GM19463 (cell line): Measurements from ENCODE around the gene FREM2.

Experiments
- ATAC-seq: cut with Tn5 transposase; IDR thresholded peaks from one replicate; pipeline ENCODE4 v1.9.1; 2021; ENCODE audit warnings: mild to moderate bottlenecking, moderate library complexity; ENCODE audit not compliant: unreplicated experiment

The FREM2 gene

DNA sequence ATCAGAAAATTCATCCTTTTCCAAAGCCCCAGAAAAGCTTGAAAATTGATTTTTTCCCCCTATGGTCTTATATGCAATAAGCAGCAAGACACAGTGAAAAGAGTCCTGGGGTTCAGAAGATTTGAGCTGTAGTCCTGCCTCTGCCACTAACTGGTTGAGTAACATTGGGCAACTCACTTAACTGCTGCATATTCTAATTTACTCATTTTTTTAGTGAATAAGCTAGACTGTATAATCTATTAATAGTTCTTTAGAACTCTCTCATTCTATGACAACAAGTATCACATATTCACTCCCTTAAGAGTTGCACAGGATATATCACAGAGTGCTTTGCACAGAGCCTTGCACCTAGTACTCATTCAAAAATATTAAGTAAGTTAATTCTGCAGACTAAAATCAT lies 192.9 kb downstream of the FREM2 start:
- no peak for ATAC-seq

DNA sequence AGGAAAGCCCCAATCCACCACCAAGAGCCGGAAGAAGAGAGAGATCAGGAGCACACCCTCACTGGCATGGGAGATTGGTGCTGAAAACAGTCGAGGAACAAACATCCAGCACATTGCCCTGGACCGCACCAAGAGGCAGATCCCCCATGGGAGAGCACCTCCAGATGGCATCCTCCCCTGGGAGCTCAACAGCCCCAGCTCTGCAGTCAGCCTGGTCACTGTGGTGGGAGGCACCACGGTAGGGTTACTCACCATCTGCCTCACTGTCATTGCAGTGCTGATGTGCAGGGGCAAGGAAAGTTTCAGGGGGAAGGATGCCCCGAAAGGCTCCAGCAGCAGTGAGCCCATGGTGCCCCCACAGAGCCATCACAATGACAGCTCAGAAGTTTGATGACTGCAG lies 193.5 kb downstream of the FREM2 start:
- ATAC-seq: no peak

DNA sequence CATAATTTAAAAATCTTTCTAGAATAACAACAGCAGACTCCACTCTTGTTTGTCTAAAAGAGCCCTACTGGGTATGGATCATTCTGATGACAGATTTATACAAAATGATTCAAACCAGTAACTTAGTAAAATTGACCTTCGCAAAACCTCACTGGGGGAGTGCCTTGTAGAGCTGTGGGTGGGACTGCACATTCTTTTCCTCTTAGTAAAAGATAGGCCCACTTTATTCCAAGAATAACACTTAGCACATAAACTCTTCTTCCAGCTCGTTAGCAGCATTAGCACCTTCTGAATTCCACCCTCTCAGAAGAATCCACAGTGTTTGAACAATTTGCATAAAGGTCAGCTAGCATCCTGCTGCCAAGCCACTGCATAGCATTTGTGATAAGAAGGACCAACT lies 196.9 kb downstream of the FREM2 start:
- no peak for ATAC-seq

DNA sequence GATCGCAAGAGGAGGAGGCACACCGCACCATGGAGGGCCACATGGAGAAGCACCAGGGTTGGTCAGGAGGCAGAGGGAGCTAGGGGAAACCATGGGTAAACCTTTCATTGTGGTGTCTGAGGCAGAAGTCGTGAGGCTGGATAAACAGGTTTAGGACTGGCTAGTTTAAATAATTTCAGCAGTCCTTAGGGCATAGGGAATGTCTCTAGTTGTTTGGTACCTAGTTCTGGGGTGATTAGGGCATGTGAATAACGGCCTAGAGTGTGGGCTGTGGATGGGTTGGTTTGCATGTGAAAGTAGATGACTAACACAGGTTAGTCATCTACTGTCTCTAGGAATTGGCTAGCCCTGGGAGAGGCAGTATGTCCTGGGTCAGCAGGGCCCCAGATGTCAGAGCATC lies 201.4 kb downstream of the FREM2 start:
- ATAC-seq: peak; percentile 66

DNA sequence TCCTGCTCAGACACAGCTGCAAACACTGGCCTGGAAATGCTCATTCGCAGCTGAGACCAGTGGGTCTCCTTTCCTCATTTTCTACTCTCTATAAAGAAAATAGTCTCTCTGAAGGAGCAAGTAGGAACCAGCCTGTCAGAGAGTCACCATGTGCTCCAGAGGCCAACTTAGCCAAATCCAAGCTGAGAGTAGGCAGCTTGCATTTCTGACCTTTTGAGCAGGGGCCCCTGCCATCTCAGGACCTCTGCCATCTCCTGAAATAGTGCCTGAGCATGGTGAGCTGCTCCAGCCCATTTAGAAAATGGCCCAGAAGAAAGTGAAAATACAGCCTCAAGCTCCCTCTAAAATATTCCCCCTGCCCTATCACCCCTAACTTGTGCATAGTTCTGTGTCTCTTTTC lies 208.2 kb downstream of the FREM2 start:
- no peak for ATAC-seq

DNA sequence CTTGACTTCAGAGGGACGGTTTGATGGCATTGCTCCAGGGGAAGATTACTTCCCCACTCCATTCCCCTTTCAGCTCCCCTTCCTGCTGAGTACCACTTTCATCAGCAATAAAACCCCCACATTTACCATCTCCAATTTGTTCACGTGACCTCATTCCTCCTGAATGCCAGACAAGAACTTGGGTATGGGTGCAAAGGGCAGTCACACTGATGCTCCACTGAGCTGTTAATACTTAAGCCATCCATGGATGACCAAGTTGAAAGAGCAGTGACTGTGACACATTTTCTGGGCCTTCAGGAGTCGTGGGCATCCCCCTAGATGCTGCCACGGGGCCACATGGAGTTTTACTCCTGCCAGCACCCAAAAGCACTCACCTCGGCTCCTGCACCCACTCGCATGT lies 210.6 kb downstream of the FREM2 start:
- no peak for ATAC-seq

DNA sequence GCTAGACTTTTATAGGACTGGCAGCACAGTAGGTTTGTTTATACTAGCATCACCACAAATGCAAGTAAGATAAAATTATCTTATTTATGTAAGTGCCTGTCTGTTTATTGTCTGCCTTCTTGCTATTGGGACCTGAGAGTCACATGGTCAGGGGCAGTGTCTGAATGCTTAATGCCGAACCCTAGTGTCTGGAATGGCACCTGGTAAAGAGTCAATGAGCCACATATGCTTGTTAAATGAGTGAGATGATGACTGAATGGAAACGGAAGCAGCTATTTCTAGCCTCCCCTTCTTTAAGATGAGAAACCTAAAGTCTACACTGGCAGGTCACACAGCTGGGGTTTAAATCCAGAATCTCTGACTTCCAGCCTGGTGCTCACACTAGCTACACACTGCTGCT lies 211.6 kb downstream of the FREM2 start:
- no peak for ATAC-seq

DNA sequence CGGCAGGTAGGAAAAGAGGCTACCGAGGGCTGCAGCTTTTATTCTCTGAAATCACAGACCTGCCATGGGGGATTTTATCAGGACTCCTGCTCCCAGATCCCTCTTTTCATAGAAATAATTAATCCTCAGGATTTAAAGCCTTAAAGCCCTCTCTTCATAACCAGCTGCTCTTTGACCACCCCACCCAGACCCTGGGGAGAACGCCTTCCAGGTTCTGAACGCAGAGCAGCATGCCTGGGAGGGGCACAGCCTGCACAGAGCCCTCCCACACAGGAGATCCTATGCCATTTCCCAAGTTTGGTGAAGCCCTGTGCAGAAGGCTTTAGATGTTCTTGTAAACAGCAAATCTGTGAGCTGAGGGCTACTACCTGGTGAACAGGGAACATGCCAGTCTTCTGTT lies 212.7 kb downstream of the FREM2 start:
- ATAC-seq: no peak

DNA sequence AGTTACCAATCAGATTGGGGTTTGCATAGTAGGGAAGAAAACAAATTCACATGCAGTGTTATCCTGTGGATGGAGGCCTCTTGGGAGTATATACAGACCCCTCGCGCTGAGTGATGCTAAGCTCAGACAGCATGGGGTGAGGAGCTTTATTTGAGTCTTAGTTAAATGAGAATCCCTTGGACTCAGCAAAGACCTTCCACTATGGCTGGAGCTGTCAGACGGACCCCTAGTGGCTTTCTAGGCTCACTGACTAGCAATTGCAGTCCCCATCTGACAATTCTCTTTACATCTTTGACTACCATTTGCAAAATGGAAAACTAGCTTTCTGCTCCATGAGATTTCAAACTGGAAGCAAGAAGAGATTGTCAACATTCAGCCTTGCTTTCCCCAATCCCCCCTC lies 213.3 kb downstream of the FREM2 start:
- ATAC-seq: no peak

DNA sequence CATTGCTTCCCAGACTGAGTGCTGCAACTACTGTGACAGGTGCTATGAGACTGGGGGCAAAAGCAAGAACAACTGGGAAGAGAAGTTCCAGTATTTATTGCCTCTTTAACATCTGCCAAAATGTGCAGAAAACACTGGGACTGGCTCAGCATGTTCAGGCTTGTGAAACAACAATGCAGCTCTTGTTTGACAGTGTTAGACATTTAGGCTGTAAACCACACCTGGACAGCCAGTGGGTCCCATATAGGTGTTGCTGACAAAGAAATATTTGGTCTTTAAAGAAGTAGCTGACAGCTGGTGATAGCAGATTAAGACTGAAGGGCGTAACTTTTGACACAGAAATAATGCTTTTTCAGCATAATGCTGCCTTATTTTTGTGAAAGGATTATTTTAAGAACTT lies 215.7 kb downstream of the FREM2 start:
- ATAC-seq: no peak

DNA sequence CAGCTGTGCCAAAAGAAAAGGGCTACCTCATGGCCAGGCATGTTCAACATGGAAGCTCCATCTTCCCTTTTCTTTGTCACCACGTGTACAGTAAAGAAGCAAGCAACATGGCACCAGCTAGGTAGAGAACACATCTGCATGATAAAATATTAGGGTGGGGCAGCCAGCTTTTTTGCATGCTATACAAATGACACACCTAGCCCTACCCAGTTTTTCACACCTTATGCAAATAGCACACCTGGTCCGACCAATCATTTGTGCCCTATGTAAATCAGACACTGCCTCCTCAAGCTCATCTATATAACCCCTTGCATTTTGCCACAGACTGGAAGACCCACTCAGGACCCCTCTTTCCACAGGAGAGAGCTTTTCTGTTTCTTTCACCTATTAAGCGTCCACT lies 218.2 kb downstream of the FREM2 start:
- ATAC-seq: no peak

DNA sequence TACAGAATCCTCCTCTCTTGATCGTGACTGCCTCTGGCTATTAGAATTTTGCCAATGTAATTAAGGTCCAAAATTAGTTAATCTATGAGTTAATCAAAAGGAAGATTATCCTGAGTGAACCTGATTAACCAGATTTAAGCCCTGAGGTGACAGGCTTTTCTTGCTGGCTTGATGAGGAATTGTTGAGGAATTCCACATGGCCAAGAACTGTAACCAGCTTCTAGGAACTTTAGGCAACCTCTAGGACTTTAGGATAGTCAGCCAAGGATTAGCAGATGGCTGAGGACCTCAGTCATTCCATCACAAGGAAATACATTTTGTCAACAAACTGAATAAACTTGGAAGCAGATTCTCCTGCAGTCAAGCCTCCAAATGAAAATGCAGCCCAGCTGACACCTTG lies 219.0 kb downstream of the FREM2 start:
- no peak for ATAC-seq

DNA sequence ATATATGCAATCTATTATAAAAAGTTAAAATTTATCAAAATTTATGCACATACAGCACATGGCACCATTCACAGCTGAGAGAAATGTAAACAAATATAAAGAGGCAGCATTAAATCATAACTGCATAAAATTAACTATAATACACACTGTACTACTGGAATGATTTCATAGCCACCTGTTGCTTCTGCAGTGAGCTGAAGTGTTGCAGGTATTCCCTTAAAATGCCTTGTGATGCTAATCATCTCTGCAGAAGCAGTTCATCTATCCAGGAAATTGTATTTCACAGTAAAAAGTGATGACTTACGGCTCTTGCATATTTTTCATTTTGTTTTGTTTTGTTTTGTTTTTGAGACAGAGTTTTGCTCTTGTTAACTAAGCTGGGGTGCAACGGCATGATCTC lies 221.7 kb downstream of the FREM2 start:
- ATAC-seq: no peak

DNA sequence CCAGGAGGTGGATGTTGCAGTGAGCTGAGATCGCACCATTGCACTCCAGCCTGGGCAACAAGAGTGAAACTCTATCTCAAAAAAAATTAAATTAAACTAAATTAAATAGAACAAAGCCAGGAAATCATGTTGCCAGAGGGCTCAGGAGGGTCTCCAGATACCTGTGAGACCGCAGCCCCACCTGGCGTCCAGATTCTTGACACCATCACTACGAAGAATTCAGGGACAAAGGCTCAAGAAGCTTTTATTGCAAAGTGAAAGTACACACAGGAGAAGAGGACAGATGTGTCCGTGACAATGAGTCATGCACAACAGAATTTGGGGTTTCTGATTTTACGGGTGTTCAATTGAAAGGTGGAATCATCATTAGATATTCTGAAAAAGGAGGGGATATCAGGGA lies 227.2 kb downstream of the FREM2 start:
- no peak for ATAC-seq

DNA sequence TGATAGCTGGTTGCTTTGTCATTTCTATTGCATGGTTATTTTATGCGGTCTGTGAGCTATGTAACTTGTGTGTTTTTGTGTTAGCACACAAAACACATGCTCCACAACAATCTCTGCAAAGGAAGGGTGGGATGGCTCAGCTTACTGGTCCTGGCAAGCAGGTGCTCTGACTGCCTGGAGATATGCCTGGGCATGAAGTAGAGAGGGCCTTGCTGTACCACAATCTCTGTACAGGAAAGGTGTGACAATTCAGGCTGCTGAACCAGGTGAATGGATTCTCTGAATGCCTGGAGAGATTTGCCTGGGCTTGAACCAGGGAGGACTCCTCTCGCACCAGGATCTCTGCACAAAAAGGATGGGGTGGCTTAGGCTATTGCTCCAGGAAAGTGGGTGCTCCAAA lies 234.2 kb downstream of the FREM2 start:
- no peak for ATAC-seq

DNA sequence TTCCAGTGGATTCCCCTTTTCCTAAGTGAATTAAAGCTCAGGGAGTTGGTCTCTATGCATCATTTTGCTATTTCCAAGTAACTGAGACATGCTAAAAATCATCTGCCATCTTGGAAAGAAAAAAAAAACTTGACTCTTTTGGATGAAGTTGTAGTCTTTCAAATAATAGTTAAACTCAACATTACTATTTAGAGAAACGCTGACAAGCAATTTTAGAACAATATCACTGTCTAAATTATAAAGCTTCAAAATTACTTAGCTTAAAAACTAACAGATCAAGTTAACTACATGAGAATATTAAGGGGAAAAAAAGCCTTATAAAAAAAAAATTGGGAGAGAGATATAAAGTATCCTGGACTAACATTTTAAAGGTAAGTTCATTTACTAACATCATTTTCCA lies 235.3 kb downstream of the FREM2 start:
- no peak for ATAC-seq

DNA sequence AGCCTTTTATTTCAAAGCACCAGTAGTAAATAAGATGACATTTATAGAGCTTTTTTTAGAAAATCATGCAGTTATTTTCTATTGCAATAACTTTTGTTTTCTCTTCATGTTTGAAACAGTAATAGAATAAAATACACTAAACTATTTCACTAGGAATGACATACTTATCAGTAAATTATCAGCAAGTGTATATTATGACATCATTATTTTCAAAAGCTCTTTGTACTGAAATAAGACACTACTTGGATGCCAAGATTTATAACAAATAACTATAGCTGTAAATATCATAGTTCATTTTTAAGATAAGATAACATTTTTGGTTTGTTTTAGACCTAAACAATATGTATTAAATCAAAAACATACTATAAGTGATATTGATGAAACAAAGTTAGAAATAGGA lies 246.9 kb downstream of the FREM2 start:
- ATAC-seq: no peak
